COLO829 (cell line): ENCODE data around the gene COL26A1.
A peak's percentile ranks its signal among the peaks of the same experiment; 100 is the strongest.
"Not testable (repeated sequence)": the region's sequence is repeated elsewhere in the genome, so short reads cannot be mapped to it uniquely, and the experiment has no call there.

ENCODE experiments used
- DNase-seq: peaks from one replicate; pipeline ENCODE4 v3.0.0; 2012; ENCODE audit warnings: low spot score

COL26A1 gene

DNA sequence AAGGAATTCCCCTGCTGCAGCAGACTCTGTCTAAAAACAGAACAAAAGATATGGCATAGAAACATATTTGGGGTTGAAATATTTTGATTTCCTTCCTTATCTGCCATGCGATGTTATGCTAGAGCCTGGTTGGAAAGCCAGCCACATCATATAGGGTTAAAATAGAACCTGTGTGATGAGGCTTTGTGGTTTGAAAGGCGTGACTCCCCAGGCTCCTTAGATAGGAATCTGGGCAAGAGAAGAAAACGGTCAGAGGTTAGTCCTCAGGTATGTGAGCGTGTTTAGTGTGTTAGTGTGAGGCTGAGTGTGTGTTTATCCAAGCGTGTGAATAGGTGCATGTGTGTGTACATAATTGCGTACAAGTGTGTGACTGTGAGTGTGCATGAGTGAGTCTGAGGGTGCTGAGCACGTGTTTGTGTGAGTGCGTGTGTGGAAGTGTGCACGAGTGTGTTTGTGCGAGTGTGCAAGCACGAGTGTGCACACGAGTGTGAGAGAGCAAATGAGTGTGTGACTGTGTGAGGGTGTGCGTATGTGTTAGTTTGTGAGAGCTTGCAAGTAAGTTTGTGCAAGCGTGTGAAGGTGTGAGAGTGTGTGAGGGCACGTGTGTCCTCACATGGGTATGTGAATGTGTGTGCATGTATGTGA lies 79.9 kb downstream of the COL26A1 start:
- no peak for DNase-seq

DNA sequence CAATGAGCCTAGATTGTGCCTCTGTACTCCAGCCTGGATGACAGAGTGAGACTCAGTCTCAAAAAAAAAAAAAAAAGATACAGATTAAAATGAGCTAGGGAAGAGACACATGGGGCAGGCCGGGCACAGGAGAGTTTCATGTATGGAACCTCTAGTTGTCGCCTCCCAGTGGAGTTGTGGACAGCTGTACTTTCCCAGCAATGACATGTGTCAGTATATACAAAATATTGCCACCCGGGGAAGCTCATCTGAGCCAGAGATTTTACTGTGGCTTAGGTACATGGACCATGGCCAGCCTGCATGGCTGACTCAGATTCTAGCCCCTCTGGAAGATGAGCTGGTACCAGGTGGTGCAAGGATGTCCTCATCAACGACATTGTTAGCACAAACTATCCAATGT lies 87.4 kb downstream of the COL26A1 start:
- DNase-seq: no peak

DNA sequence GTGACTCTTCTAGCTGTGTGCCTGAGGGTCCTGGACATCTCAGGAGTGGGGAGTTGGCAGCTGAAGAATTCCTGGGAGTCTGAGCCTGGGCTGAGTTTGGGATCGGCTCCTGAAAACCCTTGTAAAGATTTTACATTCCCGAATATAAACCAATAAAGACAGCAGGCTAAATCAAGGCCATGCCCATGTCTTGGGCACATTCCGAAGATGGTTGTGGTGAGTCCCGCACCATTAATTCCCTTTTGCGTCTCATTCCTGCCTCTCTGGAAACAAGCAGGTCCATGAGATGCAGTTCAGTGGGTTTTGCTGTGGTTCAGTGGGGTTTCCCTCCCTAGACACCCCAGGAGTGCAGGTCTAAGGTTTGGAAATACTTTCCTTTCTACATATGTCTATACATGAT lies 90.9 kb downstream of the COL26A1 start:
- DNase-seq: no peak

DNA sequence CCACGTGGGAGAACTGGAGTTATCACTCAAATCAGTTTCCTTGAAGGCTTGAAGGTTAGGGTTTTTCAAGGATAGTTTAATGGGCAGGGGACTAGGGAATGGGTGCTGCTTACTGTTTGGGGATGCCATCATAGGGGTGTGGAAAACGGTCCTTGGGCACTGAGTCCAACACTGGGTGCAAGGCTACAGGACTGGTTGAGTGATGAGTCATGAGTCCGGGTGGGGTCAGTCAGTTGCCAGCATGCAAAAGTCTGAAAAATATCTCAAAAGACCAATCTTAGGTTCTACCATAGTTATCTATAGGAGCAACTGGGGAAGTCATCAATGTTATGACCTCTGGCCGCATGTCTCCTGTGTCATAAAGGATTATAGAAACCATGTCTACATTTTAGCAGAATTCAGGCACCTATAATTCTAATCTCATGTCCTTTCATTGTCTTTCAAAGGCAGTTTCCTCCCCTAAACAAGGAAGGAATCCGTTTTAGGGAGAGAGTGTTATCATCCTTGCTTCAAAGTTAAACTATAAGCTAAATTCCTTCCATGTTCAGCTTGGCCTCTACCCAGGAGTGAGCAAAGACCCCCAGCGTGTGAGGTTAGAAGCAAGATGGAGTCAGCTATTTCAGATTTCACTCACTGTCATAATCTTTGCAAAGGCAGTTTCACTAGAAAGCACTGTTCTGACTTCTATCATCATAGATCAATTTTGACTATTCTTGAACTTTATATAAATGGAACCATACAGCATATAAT lies 94.5 kb downstream of the COL26A1 start:
- no peak for DNase-seq

DNA sequence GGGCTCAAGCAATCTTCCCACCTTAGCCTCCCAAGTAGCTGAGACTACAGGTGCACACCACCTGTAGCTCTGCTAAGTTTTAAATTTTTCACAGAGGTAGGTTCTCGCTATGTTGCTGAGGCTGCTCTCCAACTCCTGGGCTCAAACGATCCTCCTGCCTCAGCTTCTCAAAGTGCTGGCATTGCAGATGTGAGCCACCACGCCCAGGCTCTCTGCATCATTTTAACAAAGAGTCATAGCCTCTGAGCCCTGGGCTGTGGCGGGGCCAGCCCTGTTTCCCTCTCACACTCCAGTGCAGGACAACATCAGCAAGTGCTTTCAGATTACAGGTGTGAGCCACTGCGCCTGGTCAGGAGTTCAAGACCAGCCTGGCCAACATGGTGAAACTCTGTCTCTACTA lies 102.5 kb downstream of the COL26A1 start:
- DNase-seq: no peak

DNA sequence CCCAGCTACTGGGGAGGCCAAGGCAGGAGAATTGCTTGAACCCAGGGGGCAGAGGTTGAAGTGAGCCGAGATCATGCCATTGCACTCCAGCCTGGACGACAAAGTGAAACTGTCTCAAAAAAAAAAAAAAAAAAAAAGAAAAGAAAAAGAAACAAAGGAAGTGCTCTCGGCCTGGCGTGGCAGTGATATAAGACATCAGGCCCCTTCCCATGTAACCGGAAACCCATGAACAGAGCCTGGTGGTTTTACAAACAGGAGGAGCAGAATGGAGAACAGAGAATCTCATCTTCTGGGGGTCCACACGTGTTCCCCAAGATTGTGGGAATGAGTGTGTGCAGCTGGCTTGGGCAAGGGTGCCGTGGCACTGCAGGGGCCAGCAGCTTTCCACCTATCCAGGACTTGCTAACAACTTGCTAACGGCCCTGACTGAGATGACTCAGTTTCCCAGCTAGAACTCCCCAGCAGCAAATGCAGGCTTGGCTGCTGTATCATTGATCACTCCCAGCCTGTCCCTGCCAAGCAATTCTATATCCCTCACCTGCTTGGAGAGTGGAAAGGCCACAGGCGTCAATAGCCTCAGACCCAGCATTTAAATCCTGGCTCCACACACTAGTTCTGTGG lies 103.0 kb downstream of the COL26A1 start:
- DNase-seq: no peak

DNA sequence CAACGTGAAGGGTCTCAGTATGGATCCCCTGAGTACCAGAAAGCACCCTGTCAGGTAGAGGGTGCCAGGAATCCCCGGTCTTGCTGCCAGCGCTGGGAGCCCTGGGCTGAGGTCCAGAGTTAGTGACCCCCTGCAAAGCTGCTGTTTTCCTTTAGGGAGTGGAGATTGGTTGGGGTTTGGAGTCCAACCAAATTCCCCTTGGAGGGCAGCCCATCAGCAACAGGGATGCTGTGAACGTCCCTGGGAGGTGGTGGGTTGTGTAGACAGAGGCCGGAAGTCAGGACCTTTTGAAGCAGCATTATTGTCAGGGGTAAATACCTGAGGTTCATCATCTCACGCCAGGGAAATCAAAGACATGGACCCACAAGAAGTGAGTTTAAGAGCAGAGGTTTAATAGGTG lies 104.2 kb downstream of the COL26A1 start:
- no peak for DNase-seq

DNA sequence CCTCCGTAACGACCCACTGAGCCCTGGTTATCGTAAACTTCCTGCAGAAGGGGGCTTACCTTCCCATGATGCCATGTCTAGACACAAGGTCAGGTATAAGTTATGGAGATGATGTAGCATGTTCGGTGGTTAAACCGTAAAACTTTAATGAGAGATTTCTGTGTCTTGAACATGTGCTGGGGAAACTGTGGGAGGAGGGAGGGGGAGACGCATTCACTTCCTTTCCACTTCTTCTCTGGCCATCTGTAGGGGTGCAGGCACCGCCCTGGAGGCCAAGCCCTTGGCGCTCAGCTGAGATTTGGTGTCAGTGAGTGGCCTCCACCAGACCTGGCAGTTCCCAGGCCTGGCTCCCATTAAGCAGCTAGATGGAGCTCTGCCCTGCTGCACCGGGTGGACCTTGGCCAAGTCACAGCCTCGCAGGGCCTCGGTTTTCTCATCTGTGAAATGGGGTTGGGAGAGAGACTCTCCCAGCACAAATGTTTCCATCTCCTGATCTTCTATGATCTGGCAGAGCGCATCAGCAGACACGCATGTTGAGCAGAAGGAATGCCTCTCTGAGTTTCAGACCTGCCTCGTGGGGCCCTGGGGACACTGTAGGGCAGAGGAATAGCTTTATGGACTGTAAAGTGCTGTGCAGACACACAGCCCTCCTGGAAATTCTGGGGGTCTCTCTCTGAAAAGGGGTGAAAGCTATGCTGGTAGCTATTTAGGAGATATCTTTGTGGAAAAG lies 106.0 kb downstream of the COL26A1 start:
- no peak for DNase-seq

DNA sequence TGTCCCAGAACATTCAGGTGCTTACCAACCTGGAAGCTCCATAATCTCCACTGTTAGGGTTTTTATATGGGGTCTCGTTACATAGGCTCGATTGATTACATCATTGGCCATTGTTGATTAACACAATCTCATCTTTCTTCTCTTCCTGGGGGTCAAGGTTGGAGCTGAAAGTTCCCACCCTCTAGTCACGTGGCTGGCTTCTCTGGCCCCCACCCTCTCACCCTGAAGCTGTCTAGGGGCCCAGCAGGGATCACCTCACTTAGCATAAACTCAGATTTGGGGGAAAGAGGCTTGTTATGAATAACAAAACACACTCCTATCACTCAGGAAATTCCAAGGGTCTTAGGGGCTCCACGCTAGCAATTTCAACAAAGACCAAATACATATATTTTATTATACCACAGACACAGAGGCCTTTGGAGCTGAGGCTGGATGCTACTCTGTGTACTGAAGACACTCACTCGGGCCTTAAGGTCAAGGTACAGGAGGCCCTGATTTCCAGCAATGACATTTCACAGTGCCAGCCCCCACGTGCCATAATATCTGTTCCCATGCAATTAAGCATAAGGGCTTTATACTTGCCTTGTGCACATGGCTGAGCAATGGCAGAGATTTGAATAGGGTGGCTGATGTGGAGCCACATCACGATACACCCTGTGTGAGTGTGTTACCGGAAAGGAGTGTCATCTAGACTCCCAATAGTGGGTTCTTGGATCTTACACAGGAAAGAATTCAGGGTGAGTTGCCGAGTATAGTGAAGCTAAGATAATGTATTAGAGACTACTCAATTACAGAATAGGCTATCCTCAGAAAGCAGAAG lies 108.2 kb downstream of the COL26A1 start:
- no peak for DNase-seq

DNA sequence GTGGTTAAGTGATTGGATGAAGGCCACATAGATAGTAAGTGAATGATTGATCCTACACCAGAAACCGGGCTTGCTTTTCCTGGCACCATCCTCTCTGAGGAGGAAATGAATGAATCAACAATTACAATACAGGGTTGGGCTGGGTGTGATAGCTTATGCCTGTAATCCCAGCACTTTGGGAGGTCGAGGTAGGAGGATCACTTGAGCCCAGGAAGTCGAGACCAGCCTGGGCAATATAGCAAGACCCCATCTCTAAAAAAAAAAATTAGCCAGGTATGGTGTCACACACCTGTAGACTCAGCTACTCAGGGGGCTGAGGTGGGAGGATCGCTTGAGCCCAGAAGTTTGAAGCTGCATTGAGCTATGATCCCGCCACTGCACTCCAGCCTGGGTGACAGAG lies 111.5 kb downstream of the COL26A1 start:
- no peak for DNase-seq

DNA sequence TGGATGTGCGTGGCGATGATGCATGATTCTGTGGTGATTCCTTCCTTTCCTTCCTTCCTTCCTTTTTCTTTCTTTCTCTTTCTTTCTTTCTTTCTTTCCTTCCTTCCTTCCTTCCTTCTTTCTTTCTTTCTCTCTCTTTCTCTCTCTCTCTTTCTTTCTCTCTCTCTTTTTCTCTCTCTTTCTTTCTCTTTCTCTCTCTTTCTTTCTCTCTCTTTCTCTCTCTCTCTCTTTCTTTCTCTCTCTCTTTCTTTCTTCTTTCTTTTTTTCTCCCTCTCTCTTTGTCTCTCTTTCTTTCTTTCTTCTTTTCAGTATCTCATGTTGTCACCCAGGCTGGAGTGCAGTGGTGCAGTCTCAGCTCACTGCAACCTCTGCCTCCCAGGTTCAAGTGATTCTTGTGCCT lies 113.0 kb downstream of the COL26A1 start:
- DNase-seq: not testable (repeated sequence)

DNA sequence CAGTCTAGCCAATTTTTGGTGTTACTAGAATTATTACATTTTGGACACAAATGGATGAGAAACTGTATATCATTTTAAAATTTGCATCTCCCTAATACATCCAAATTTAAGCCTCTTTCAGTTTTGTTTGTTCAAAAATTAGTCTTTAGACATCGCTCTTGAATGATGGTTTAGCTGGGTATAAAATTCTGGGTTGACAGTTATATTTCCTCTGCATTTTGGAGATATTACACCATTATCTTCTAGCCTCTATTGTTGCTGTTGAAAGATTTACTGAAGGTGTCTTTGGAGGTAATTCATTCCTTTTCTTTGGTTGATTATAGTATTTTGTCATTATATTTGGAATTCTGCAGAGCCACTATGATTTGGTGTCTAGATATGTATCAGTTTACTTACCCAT lies 116.5 kb downstream of the COL26A1 start:
- DNase-seq: no peak

DNA sequence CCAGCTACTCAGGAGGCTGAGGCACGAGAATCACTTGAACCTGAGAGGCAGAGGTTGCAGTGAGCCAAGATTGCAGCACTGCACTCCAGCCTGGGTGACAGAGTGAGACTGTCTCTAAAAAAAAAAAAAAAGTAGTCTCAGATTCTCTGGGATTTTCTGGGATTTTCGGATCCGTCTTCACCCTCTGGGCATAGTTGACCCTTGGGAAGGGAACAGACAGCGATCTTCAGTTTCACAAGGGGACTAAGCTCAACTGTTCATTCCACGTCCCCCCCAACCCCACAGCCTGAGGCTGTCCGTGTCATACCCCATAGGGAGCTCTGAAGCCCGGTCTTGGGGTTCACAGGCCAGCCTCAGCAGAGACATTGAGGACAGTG lies 123.4 kb downstream of the COL26A1 start:
- DNase-seq: not testable (repeated sequence)

DNA sequence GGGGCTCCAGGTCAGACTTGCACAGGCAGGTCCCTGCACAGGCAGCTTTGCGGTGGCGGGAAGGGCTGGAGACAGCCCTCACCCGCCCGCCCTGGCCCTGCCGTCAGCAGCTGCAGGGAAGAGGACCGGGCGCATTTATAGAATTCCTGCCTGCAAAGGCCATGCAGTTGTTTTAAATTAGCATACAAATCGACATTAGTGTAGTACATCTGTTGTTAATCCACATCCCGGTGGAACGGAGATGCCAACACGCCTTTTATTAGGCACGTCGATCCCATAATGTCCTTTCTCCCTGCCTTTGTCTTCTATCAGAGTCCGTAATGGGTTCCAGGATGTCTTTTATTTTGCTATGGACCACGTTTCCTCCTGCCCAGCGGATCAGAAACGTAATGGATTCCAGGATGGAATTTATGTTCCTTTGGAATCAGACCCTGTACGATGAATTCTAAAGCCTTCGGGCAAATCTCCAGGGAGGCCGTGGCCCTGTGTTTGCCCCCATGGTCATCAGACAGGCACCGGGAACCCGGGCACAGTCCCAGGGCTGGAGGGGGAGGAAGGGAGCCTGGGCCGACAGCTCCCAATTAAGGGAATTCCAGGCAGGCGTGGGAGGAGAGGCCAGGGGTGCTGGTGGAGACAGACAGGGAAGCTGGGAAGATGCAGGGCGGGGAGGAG lies 123.9 kb downstream of the COL26A1 start:
- no peak for DNase-seq

DNA sequence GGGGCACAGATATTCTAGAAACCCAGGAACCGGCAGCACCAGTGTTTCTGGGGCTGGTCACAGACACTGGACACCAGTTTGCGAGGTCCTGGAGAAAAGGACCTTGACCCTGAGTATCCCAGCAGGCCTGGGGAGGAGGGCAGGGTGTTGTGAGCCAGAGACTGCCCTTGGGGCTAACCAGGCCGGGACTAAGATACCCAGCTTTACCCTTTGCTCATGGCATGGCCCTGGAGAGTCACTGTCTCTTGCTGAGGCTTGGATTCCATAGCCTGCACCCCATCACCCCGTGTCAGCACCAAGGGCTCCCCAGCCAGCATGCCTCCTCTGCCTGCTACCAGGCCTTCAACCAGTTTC lies 124.4 kb downstream of the COL26A1 start:
- DNase-seq: no peak

DNA sequence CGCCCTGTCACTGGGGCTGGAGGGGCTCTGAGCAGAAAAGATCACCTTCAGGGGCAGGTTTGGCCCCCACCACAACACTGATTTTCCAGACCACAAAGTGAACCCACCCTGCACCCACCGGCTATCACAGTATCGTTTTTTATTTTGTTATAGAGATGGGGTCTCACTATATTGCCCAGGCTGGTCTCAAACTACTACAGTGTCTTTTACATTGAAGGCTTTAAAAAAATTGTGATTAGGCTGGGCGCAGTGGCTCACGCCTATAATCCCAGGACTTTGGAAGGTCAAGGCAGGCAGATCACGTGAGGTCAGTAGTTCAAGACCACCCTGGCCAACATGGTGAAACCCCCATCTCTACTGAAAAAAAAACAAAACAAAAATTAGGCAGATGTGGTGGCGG lies 125.1 kb downstream of the COL26A1 start:
- no peak for DNase-seq

DNA sequence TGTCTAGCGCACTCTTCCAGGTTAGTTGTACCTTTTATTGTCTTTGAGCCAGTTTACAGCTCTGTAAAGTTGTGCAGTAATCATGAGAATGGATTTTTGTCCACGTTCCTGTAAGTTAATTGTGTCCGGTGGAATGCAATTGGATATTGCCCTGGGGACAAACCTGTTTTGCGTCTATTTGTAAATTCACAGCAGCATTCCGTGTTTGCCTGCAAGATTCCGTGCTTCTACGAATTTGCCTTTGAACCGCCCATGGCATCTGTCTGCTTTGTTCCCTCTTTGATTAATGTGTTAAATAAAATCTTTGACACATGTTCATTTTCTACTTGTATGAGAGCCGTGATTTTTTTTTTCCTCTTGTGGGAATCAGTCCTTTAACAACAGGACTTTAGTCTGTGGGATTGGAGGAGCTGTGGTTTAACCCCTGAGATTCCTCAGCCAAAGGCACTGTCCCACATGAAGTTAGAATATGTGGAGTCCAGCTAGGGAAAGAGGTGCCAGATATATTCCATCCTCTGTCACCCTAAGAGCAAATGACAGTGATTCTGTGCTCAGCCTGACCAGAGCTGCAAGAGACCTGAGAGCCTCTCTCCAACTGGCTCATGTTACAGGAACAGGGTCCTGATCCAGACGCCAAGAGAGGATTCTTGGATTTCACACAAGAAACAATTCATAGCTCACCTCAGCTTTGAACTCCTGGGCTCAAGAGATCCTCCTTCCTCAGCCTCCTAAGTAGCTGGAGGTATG lies 126.3 kb downstream of the COL26A1 start:
- DNase-seq: peak; percentile 26

DNA sequence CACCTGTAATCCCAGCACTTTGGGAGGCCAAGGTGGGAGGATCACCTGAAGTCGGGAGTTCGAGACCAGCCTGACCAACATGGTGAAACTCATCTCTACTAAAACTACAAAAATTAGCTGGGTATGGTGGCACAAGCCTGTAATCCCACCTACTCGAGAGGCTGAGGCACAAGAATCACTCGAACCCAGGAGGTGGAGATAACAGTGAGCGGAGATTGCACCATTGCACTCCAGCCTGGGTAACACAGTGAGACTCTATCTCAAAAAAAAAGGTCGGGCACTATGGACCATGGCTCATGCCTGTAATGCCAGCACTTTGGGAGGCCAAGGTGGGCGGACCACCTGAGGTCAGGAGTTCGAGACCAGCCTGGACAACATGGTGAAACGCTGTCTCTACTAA lies 127.8 kb downstream of the COL26A1 start:
- DNase-seq: not testable (repeated sequence)

DNA sequence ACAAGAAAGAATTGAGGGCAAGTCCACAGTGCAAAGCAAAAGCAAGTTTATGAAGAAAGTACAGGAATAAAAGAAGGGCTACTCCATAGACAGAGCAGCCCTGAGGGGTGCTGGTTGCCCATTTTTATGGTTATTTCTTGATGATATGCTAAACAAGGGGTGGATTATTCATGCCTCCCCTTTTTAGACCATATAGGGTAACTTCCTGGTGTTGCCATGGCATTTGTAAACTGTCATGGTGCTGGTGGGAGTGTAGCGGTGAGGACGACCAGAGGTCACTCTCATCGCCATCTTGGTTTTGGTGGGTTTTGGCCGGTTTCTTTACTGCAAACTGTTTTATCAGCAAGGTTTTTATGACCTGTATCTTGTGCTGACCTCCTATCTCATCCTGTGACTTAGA lies 128.8 kb downstream of the COL26A1 start:
- DNase-seq: not testable (repeated sequence)

DNA sequence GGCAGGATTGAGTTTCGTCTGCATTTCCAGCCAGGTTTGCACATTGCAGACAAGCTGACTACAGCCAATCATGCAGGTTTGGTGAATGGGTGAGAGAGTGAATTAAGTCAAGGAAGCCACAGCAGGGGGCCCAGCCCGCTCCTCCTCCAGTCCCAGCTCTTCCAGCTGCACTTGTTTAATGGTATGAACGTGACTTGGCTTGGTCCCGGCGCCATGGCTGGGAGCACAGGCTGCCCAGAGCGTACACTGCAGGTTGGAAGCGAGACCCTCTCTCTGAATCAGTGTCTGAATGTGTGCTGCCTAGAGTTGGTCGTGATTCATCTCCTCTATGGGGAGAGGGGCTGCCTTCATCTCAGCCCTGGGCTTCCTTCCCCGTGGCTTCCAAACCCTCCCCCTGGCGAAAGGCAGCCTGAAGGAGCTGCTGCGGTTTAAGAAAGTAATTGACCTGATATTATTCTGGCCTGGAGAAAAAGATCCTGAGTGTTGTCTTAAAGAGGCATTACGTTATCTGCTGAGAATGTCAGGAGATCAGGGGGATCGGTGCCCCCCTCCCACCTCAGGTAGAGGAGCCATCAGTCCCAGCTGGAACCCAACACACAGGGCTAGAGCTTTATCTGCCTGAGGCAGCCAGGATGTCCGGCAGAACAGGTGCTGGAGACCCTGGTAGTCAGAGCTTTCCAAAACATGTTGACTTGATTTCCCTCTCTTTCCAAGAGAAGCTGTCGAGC lies 132.1 kb downstream of the COL26A1 start:
- no peak for DNase-seq
